GM23338 (cell line): ENCODE results near the gene NQO2. TPM values are rescaled to one million over a fixed set of nuclear protein-coding genes. Genes with fewer than 3 reads are reported as not detected.
A peak's percentile ranks its signal among the peaks of the same experiment; 100 is the strongest.

Experiments used
- ATAC-seq: fragments of 200-7000 bp; cut with Tn5 transposase; 3 replicates; pipeline ENCODE4 v1.9.1; 2020
- DNase-seq: peaks from one replicate; pipeline ENCODE4 v3.0.0-alpha.2; 2015; ENCODE audit warnings: low spot score
- H2AFZ ChIP-seq: fragments of 200-600 bp; sonication (generic); 2 replicates; pipeline ENCODE4 v1.8.0; 2016; ENCODE audit warnings: antibody characterized with exemption, mild to moderate bottlenecking, moderate library complexity
- H3F3A ChIP-seq: fragments of 200-600 bp; sonication (generic); replicated peaks from 2 replicates; pipeline ENCODE4 v1.8.0; 2017; ENCODE audit warnings: antibody characterized with exemption, mixed run types, low read depth
- H3K27ac ChIP-seq: fragments of 200-600 bp; sonication (generic); 2 replicates; pipeline ENCODE4 v1.6.1; 2016; ENCODE audit warnings: low read depth
- H3K27me3 ChIP-seq: fragments of 200-600 bp; sonication (generic); 2 replicates; pipeline ENCODE4 v1.8.0; 2016; ENCODE audit warnings: mild to moderate bottlenecking, mixed run types, moderate library complexity; ENCODE audit not compliant: insufficient read depth
- H3K36me3 ChIP-seq: fragments of 200-600 bp; sonication (generic); 2 replicates; pipeline ENCODE4 v1.8.0; 2016; ENCODE audit warnings: mild to moderate bottlenecking; ENCODE audit not compliant: insufficient read depth
- H3K4me1 ChIP-seq: fragments of 200-600 bp; sonication (generic); 2 replicates; pipeline ENCODE4 v1.8.0; 2016; ENCODE audit warnings: mild to moderate bottlenecking, moderate library complexity; ENCODE audit not compliant: insufficient read depth
- H3K4me2 ChIP-seq: fragments of 200-600 bp; sonication (generic); 2 replicates; pipeline ENCODE4 v1.7.1; 2017; ENCODE audit warnings: mixed run types
- H3K4me3 ChIP-seq: fragments of 200-600 bp; sonication (generic); 2 replicates; pipeline ENCODE4 v1.6.1; 2016; ENCODE audit warnings: mixed run types
- H3K79me2 ChIP-seq: fragments of 200-600 bp; sonication (generic); replicated peaks from 2 replicates; pipeline ENCODE4 v1.8.0; 2017; ENCODE audit warnings: mild to moderate bottlenecking; ENCODE audit not compliant: insufficient read depth
- H3K9me2 ChIP-seq: fragments of 200-600 bp; sonication (generic); 2 replicates; pipeline ENCODE4 v1.8.0; 2017; ENCODE audit not compliant: insufficient read depth
- H4K20me1 ChIP-seq: fragments of 200-600 bp; sonication (generic); replicated peaks from 2 replicates; pipeline ENCODE4 v1.8.0; 2017; ENCODE audit warnings: mild to moderate bottlenecking; ENCODE audit not compliant: insufficient read depth
- H3K27ac Mint-ChIP-seq: 2 replicates; pipeline ENCODE4 v1.8.0; 2020; ENCODE audit warnings: inconsistent platforms, mild to moderate bottlenecking, moderate library complexity, mixed read lengths
- H3K27me3 Mint-ChIP-seq: 3 replicates; pipeline ENCODE4 v1.8.0; 2022; ENCODE audit warnings: low read depth, mild to moderate bottlenecking, moderate library complexity, mixed read lengths, inconsistent platforms; ENCODE audit not compliant: insufficient read depth, poor library complexity
- H3K36me3 Mint-ChIP-seq: 3 replicates; pipeline ENCODE4 v1.8.0; 2021; ENCODE audit warnings: low read depth, mild to moderate bottlenecking, inconsistent platforms, moderate library complexity, mixed read lengths
- H3K4me1 Mint-ChIP-seq: 3 replicates; pipeline ENCODE4 v1.8.0; 2020; ENCODE audit warnings: mild to moderate bottlenecking, inconsistent platforms, mixed read lengths
- H3K4me3 Mint-ChIP-seq: 3 replicates; pipeline ENCODE4 v1.8.0; 2021; ENCODE audit warnings: moderate library complexity, mild to moderate bottlenecking, inconsistent platforms, mixed read lengths
- H3K9me3 Mint-ChIP-seq: 3 replicates; pipeline ENCODE4 v1.8.0; 2020; ENCODE audit warnings: moderate library complexity, mild to moderate bottlenecking, inconsistent platforms, mixed read lengths
- CREB1 ChIP-seq: fragments of 250-450 bp; sonication (Bioruptor Pico); IDR thresholded peaks from 2 replicates; pipeline ENCODE4 v1.5.0; 2020; ENCODE audit warnings: low read depth, mild to moderate bottlenecking, moderate library complexity
- EZH2 ChIP-seq: fragments of 200-600 bp; sonication (generic); IDR thresholded peaks from one replicate; pipeline ENCODE4 v1.8.0; 2017; ENCODE audit warnings: antibody characterized with exemption, mild to moderate bottlenecking, low read depth; ENCODE audit not compliant: unreplicated experiment
- EZH2phosphoT487 ChIP-seq: fragments of 200-600 bp; sonication (generic); IDR thresholded peaks from one replicate; pipeline ENCODE4 v1.8.1; 2018; ENCODE audit warnings: antibody characterized with exemption; ENCODE audit not compliant: unreplicated experiment
- JUNB ChIP-seq: IDR thresholded peaks from one replicate; pipeline ENCODE4 v1.6.1; 2016; ENCODE audit warnings: antibody characterized with exemption; ENCODE audit not compliant: unreplicated experiment
- NANOG ChIP-seq: IDR thresholded peaks from 2 replicates; pipeline ENCODE4 v1.6.1; 2016; ENCODE audit warnings: antibody characterized with exemption, borderline replicate concordance
- POLR2AphosphoS5 ChIP-seq: IDR thresholded peaks from 2 replicates; pipeline ENCODE4 v1.6.1; 2016; ENCODE audit warnings: antibody characterized with exemption, low read depth
- STAT1 ChIP-seq: IDR thresholded peaks from one replicate; pipeline ENCODE4 v1.6.1; 2016; ENCODE audit warnings: antibody characterized with exemption; ENCODE audit not compliant: unreplicated experiment
- ZNF114 ChIP-seq: fragments of 250-450 bp; sonication (Bioruptor Pico); IDR thresholded peaks from 2 replicates; pipeline ENCODE4 v1.5.0; 2020; ENCODE audit warnings: mild to moderate bottlenecking, moderate library complexity
- ZNF331 ChIP-seq: fragments of 250-450 bp; sonication (Bioruptor Pico); IDR thresholded peaks from 2 replicates; pipeline ENCODE4 v1.5.0; 2020; ENCODE audit warnings: low read depth, mild to moderate bottlenecking, moderate library complexity
- polyA plus RNA-seq: library from polyadenylated mRNA; unstranded; fragments of >200 nt; fragmentation: Nextera tagmentation; extraction: Ambion mirVana; gene quantifications from 2 replicates; pipeline ENCODE4 v1.2.1, GENCODE V29; 2016
- total RNA-seq: library from RNA; depleted of rRNA; stranded (reverse); fragments of >200 nt; shearing (Covaris generic); gene quantifications from 2 replicates; pipeline ENCODE4 v1.2.3, GENCODE V29; 2014
- TF ChIP-seq, protein P1 (sequence below): fragments of 250-450 bp; sonication (Bioruptor Pico); IDR thresholded peaks from 2 replicates; pipeline ENCODE4 v1.5.0; 2020; ENCODE audit warnings: mild to moderate bottlenecking, moderate library complexity
- TF ChIP-seq, protein P2 (sequence below), 2 experiments: fragments of 200-600 bp in 1 of 2; sonication (generic) in 1 of 2; conservative IDR thresholded peaks; 2 replicates each; pipeline versions ENCODE4 v1.5.1 to v1.6.1; 2016 to 2017; ENCODE audit warnings: antibody characterized with exemption in 2 of 2, low read depth in 2 of 2, mild to moderate bottlenecking in 2 of 2, moderate library complexity in 1 of 2
- TF ChIP-seq, protein P3 (sequence below): IDR thresholded peaks from 2 replicates; pipeline ENCODE4 v1.6.1; 2016; ENCODE audit warnings: antibody characterized with exemption
- TF ChIP-seq, protein P4 (sequence below): IDR thresholded peaks from one replicate; pipeline ENCODE4 v1.6.1; 2018; ENCODE audit warnings: antibody characterized with exemption; ENCODE audit not compliant: unreplicated experiment

NQO2 gene
- total and polyA plus RNA-seq, 2 experiments from 2014 or later = 117 to 173 TPM

GRCh38 chr6:2971420-2972218, 28.1 kb upstream of the NQO2 start, which contains the start of gene SERPINB6:
SERPINB6 (minus strand) TSS chr6:2971567; CDS start chr6:2959332, 12,235 bp downstream.
- H3K36me3 ChIP-seq = no peaks in the 10 kb centered on the region
- H3K9me3 Mint-ChIP-seq = peaks cover 12% of the 10 kb centered on the region; the same call in 2 of the 3 replicates
- H3K4me3 ChIP-seq = peak within 1 kb of the TSS; percentile 63
- peaks cover 13% of the 10 kb centered on the region for H3K27me3 Mint-ChIP-seq
- H3K27ac ChIP-seq = no peak within 1 kb of the TSS
- peaks cover 3% of the 10 kb centered on the region; the same call in 2 of the 3 replicates for H3K4me1 Mint-ChIP-seq
- H3K27ac Mint-ChIP-seq = no peak within 1 kb of the TSS
- H3K9me2 ChIP-seq = 0 out of 2 replicates have a peak, but pooled peaks cover 5% of the 10 kb centered on the region
- H3K4me3 Mint-ChIP-seq = peak within 1 kb of the TSS; percentile 82
- H4K20me1 ChIP-seq = no peaks in the 10 kb centered on the region
- peak; percentile 58 for DNase-seq
- TF ChIP-seq, protein P1, sequence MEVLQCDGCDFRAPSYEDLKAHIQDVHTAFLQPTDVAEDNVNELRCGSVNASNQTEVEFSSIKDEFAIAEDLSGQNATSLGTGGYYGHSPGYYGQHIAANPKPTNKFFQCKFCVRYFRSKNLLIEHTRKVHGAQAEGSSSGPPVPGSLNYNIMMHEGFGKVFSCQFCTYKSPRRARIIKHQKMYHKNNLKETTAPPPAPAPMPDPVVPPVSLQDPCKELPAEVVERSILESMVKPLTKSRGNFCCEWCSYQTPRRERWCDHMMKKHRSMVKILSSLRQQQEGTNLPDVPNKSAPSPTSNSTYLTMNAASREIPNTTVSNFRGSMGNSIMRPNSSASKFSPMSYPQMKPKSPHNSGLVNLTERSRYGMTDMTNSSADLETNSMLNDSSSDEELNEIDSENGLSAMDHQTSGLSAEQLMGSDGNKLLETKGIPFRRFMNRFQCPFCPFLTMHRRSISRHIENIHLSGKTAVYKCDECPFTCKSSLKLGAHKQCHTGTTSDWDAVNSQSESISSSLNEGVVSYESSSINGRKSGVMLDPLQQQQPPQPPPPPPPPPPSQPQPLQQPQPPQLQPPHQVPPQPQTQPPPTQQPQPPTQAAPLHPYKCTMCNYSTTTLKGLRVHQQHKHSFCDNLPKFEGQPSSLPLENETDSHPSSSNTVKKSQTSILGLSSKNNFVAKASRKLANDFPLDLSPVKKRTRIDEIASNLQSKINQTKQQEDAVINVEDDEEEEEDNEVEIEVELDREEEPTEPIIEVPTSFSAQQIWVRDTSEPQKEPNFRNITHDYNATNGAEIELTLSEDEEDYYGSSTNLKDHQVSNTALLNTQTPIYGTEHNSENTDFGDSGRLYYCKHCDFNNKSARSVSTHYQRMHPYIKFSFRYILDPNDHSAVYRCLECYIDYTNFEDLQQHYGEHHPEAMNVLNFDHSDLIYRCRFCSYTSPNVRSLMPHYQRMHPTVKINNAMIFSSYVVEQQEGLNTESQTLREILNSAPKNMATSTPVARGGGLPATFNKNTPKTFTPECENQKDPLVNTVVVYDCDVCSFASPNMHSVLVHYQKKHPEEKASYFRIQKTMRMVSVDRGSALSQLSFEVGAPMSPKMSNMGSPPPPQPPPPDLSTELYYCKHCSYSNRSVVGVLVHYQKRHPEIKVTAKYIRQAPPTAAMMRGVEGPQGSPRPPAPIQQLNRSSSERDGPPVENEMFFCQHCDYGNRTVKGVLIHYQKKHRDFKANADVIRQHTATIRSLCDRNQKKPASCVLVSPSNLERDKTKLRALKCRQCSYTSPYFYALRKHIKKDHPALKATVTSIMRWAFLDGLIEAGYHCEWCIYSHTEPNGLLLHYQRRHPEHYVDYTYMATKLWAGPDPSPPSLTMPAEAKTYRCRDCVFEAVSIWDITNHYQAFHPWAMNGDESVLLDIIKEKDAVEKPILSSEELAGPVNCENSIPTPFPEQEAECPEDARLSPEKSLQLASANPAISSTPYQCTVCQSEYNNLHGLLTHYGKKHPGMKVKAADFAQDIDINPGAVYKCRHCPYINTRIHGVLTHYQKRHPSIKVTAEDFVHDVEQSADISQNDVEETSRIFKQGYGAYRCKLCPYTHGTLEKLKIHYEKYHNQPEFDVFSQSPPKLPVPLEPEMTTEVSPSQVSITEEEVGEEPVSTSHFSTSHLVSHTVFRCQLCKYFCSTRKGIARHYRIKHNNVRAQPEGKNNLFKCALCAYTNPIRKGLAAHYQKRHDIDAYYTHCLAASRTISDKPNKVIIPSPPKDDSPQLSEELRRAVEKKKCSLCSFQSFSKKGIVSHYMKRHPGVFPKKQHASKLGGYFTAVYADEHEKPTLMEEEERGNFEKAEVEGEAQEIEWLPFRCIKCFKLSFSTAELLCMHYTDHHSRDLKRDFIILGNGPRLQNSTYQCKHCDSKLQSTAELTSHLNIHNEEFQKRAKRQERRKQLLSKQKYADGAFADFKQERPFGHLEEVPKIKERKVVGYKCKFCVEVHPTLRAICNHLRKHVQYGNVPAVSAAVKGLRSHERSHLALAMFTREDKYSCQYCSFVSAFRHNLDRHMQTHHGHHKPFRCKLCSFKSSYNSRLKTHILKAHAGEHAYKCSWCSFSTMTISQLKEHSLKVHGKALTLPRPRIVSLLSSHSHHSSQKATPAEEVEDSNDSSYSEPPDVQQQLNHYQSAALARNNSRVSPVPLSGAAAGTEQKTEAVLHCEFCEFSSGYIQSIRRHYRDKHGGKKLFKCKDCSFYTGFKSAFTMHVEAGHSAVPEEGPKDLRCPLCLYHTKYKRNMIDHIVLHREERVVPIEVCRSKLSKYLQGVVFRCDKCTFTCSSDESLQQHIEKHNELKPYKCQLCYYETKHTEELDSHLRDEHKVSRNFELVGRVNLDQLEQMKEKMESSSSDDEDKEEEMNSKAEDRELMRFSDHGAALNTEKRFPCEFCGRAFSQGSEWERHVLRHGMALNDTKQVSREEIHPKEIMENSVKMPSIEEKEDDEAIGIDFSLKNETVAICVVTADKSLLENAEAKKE = no peak
- TF ChIP-seq NANOG (no peak), JUNB (no peak), STAT1 (no peak), CREB1 (no peak), POLR2AphosphoS5 (no peak), EZH2 (no peak), EZH2phosphoT487 (no peak), ZNF114 (CRISPR knock-in tag) (no peak), ZNF331 (CRISPR knock-in tag) (no peak)
- TF ChIP-seq, protein P2, sequence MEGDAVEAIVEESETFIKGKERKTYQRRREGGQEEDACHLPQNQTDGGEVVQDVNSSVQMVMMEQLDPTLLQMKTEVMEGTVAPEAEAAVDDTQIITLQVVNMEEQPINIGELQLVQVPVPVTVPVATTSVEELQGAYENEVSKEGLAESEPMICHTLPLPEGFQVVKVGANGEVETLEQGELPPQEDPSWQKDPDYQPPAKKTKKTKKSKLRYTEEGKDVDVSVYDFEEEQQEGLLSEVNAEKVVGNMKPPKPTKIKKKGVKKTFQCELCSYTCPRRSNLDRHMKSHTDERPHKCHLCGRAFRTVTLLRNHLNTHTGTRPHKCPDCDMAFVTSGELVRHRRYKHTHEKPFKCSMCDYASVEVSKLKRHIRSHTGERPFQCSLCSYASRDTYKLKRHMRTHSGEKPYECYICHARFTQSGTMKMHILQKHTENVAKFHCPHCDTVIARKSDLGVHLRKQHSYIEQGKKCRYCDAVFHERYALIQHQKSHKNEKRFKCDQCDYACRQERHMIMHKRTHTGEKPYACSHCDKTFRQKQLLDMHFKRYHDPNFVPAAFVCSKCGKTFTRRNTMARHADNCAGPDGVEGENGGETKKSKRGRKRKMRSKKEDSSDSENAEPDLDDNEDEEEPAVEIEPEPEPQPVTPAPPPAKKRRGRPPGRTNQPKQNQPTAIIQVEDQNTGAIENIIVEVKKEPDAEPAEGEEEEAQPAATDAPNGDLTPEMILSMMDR (conservative IDR thresholded peaks at IDR 0.05; ENCODE audit: low read depth in 2 of 2) = no peak
- TF ChIP-seq, protein P3, sequence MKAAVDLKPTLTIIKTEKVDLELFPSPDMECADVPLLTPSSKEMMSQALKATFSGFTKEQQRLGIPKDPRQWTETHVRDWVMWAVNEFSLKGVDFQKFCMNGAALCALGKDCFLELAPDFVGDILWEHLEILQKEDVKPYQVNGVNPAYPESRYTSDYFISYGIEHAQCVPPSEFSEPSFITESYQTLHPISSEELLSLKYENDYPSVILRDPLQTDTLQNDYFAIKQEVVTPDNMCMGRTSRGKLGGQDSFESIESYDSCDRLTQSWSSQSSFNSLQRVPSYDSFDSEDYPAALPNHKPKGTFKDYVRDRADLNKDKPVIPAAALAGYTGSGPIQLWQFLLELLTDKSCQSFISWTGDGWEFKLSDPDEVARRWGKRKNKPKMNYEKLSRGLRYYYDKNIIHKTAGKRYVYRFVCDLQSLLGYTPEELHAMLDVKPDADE = no peak
- TF ChIP-seq, protein P4, sequence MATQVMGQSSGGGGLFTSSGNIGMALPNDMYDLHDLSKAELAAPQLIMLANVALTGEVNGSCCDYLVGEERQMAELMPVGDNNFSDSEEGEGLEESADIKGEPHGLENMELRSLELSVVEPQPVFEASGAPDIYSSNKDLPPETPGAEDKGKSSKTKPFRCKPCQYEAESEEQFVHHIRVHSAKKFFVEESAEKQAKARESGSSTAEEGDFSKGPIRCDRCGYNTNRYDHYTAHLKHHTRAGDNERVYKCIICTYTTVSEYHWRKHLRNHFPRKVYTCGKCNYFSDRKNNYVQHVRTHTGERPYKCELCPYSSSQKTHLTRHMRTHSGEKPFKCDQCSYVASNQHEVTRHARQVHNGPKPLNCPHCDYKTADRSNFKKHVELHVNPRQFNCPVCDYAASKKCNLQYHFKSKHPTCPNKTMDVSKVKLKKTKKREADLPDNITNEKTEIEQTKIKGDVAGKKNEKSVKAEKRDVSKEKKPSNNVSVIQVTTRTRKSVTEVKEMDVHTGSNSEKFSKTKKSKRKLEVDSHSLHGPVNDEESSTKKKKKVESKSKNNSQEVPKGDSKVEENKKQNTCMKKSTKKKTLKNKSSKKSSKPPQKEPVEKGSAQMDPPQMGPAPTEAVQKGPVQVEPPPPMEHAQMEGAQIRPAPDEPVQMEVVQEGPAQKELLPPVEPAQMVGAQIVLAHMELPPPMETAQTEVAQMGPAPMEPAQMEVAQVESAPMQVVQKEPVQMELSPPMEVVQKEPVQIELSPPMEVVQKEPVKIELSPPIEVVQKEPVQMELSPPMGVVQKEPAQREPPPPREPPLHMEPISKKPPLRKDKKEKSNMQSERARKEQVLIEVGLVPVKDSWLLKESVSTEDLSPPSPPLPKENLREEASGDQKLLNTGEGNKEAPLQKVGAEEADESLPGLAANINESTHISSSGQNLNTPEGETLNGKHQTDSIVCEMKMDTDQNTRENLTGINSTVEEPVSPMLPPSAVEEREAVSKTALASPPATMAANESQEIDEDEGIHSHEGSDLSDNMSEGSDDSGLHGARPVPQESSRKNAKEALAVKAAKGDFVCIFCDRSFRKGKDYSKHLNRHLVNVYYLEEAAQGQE = no peak
- H3K4me1 ChIP-seq = peaks cover 6% of the 10 kb centered on the region
- H3K36me3 Mint-ChIP-seq = no peaks in the 10 kb centered on the region
- H2AFZ ChIP-seq = peak within 1 kb of the TSS; percentile 99
- peaks cover 12% of the 10 kb centered on the region for H3F3A ChIP-seq
- peak; percentile 72 for ATAC-seq
- peak within 1 kb of the TSS; percentile 82 for H3K4me2 ChIP-seq
- H3K79me2 ChIP-seq = no peaks in the 10 kb centered on the region
- H3K27me3 ChIP-seq = peaks cover 9% of the 10 kb centered on the region
